CD4-positive, alpha-beta T cell treated with Interleukin-6 at 100 ng/mL for 8 hours (primary cell): Measurements from ENCODE around the gene WDR70.

Experiments
- DNase-seq: peaks from one replicate; pipeline ENCODE4 v3.0.0-alpha.2; 2020; ENCODE audit warnings: mixed read lengths, low spot score

WDR70 gene

GRCh38 chr5:37723162-37723961, 344.2 kb downstream of the WDR70 start:
- DNase-seq: no peak

GRCh38 chr5:37724395-37725125, 345.4 kb downstream of the WDR70 start:
- no peak for DNase-seq

GRCh38 chr5:37725185-37725584, 346.1 kb downstream of the WDR70 start:
- no peak for DNase-seq

GRCh38 chr5:37727238-37727637, 348.1 kb downstream of the WDR70 start:
- no peak for DNase-seq

GRCh38 chr5:37730896-37731455, 351.9 kb downstream of the WDR70 start:
- no peak for DNase-seq

- no peak for DNase-seq
Measured at GRCh38 chr5:37734114-37734513, 355.0 kb downstream of the WDR70 start.

- no peak for DNase-seq
Measured at GRCh38 chr5:37735649-37736347, 356.7 kb downstream of the WDR70 start.

- no peak for DNase-seq
Measured at GRCh38 chr5:37736397-37736796, 357.3 kb downstream of the WDR70 start.

GRCh38 chr5:37737326-37738056, 358.4 kb downstream of the WDR70 start:
- DNase-seq: no peak

- peak; percentile 31 for DNase-seq
Measured at GRCh38 chr5:37738057-37738691, 359.1 kb downstream of the WDR70 start.

GRCh38 chr5:37738865-37739488, 359.9 kb downstream of the WDR70 start:
- no peak for DNase-seq

GRCh38 chr5:37739817-37740261, 360.7 kb downstream of the WDR70 start:
- no peak for DNase-seq

GRCh38 chr5:37740331-37741066, 361.4 kb downstream of the WDR70 start:
- DNase-seq: no peak

- DNase-seq: no peak
Measured at GRCh38 chr5:37742111-37742510, 363.0 kb downstream of the WDR70 start.

- no peak for DNase-seq
Measured at GRCh38 chr5:37751227-37751626, 372.1 kb downstream of the WDR70 start.

GRCh38 chr5:37754976-37755375, 375.9 kb downstream of the WDR70 start:
- no peak for DNase-seq

GRCh38 chr5:37755581-37755980, 376.5 kb downstream of the WDR70 start:
- DNase-seq: no peak

GRCh38 chr5:37756248-37756647, 377.1 kb downstream of the WDR70 start:
- no peak for DNase-seq

- DNase-seq: no peak
Measured at GRCh38 chr5:37757980-37758582, 379.0 kb downstream of the WDR70 start.

- no peak for DNase-seq
Measured at GRCh38 chr5:37767251-37767650, 388.1 kb downstream of the WDR70 start.
